ENCODE results near the gene TESK2.

DNA sequence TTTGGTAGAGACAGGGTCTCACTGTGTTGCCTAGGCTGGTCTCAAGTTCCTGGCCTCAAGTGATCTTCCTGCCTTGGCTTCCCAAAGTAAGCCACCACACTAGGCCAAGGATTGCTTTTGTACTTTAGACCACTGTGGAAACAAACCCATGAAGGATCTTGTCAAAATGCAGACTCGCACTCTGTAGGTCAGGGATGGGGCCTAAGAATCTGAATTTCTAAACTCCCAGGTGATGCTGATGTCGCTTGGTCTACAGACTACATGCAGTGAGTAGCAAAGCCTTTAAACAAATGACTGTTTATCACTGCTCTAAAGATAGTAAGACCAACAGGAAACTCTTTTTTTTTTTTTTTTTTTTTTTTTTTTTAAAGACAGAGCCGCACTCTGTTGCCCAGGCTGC lies 96.6 kb downstream of the TESK2 start:
- TF ChIP-seq, protein P1, sequence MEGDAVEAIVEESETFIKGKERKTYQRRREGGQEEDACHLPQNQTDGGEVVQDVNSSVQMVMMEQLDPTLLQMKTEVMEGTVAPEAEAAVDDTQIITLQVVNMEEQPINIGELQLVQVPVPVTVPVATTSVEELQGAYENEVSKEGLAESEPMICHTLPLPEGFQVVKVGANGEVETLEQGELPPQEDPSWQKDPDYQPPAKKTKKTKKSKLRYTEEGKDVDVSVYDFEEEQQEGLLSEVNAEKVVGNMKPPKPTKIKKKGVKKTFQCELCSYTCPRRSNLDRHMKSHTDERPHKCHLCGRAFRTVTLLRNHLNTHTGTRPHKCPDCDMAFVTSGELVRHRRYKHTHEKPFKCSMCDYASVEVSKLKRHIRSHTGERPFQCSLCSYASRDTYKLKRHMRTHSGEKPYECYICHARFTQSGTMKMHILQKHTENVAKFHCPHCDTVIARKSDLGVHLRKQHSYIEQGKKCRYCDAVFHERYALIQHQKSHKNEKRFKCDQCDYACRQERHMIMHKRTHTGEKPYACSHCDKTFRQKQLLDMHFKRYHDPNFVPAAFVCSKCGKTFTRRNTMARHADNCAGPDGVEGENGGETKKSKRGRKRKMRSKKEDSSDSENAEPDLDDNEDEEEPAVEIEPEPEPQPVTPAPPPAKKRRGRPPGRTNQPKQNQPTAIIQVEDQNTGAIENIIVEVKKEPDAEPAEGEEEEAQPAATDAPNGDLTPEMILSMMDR (IDR thresholded peaks at IDR 0.05) = no peak
- no peak for TF ChIP-seq POLR2A (IDR thresholded peaks at IDR 0.05)

Data from right lobe of liver (tissue), 4 donors.